ENCODE measurements around the gene UGT1A5. TPM values are rescaled to one million over a fixed set of nuclear protein-coding genes. Genes with fewer than 3 reads are reported as not detected.

The UGT1A5 gene
- total and polyA plus RNA-seq, 2 of the 13 experiments (the other 11 are each of a cell fraction or from before 2014, with no cell fraction given), result not detected

DNA sequence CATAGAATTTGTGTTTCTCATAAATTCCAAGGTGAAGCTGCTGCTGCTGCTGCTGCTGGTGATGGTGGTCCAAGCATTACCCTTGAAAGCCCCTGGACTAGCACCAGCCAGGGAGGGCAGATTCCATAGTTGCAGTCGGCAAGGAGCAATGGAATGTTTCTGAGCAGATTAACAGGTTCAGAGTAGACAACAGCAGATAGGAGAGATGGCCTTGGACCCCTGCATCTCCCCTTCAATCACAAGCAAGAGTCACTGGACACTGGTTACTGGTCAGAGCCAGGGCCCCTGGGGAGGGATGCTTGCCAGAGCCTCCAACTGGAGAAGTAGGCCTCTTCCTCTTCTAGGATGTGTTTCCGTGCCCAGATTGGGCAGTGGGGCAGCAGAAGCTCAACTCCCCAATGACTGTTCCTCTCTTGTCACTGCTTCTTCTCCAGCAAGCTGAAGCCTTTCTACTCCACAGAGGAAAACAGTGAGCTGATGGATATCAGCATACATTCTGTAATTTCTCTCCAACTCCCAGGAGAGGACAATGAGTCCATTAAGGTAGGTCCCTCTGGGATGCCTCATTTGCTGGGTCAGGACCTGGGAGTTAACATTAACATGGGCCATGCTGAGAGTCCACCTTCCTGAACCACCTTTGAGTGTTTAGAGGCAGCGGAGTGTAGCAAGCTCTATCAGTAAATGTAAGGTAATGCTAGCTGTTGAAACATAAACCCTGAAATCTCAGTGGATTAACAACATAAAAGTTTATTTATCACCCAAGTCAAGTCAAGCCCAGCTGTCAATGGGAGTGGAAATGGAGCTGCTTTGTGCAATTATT lies 100.7 kb downstream of the UGT1A5 start:
- Histone ChIP-seq H3K4me2 (ENCODE audit: low read depth, low read length) (no peak overlapping the region), H3K9me3 (ENCODE audit: low read length) (no peaks in the 10 kb centered on the region), H3K4me3 (replicated peaks in 1 of 3; ENCODE audit: insufficient read depth in 1 of 3, low read depth in 2 of 3, low read length in 3 of 3) (no peak overlapping the region), H3K27me3 (ENCODE audit: control insufficient read depth in 1 of 2, insufficient read depth in 2 of 2, low read length in 2 of 2) (peaks cover 0 to 33% of the 10 kb centered on the region in 2 experiments; a peak in 3 of 5 replicates), H3K36me3 (replicated peaks in 1 of 2; ENCODE audit: control insufficient read depth in 1 of 2, insufficient read depth in 2 of 2, low read length in 2 of 2) (no peaks in the 10 kb centered on the region), H3K4me1 (ENCODE audit: insufficient read depth, low read length) (peaks cover 19% of the 10 kb centered on the region), H3K9ac (ENCODE audit: insufficient read depth, low read depth, low read length) (no peak overlapping the region), H3K27ac (ENCODE audit: extremely low read length, insufficient read depth, low read length) (no peak overlapping the region), H3K79me2 (ENCODE audit: insufficient read depth, low read length) (no peaks in the 10 kb centered on the region), H2AFZ (ENCODE audit: low read length) (no peak overlapping the region), H4K20me1 (ENCODE audit: insufficient read depth, low read length) (no peaks in the 10 kb centered on the region)
- no peak for TF ChIP-seq ZNF224 (CRISPR knock-in tag; IDR thresholded peaks at IDR 0.05)
- BruUV-seq (replicated peaks), result no TSS peak
- intact Hi-C loops (cut with micrococcal nuclease; ENCODE audit: unreplicated experiment) (no loop called here), in situ Hi-C loops (cut with HindIII; ENCODE audit: extremely low pct_ligation_motif_present, low pct_unique_long_range_greater_than_20kb) (no loop called here)
- CTCF ChIA-PET (ENCODE audit: low intra/inter-chr PET ratio, low total read pairs), result no interaction called here
- WGBS (ENCODE audit: low lambda C conversion rate), result 16% methylated on average over 3 of the region's 3 CpGs
- DNase-seq (ENCODE audit: low spot score) (no peak), FAIRE-seq (peak; percentile 8), ATAC-seq (no peak; the same call in 2 of the 3 replicates)
- POLR2A ChIA-PET, result no interaction called here

DNA sequence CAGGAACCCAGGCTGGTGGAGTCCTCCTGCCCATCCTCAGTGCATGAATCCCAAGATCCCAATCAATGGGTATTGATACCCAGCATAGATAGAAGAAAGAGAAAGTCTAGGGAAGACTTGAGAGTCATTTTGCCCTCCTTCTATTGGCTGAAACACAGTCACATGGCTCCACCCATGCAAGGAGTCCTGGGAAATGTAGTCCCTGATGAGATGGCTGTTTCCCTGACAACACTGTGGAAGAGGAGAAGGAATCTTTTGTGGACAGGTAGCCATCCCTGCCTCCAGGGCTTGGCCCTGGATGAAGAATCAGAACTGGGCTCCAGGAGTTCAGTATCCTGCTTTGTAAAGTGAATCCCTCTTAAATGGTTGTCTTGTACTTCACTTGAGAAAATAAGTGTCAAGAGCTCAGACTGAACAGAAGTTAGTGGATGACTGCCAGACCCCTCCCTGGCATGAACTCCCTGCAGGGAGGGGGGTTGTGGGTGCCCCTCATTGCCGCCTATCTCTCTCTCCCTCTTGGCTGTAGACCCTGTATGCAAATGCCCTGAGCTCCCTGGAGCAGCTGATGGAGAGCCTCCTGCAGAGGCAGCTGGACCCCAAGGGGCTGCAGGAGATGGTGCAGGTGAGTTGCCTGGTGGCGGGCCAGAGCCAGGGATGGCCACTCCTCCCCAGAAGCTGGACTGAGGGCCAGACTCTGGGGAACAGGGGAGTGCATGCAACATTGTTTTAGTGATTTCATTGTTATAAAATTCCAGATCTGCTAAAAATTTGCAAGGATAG lies 101.5 kb downstream of the UGT1A5 start:
- Histone ChIP-seq H3K9me3 (ENCODE audit: low read length) (no peaks in the 10 kb centered on the region), H3K4me3 (replicated peaks in 1 of 3; ENCODE audit: insufficient read depth in 1 of 3, low read depth in 2 of 3, low read length in 3 of 3) (no peak overlapping the region), H3K27ac (ENCODE audit: extremely low read length, insufficient read depth, low read length) (no peak overlapping the region), H3K27me3 (ENCODE audit: control insufficient read depth in 1 of 2, insufficient read depth in 2 of 2, low read length in 2 of 2) (peaks cover 3 to 33% of the 10 kb centered on the region in 2 experiments; a peak in 4 of 5 replicates), H3K9ac (ENCODE audit: insufficient read depth, low read depth, low read length) (no peak overlapping the region), H2AFZ (ENCODE audit: low read length) (no peak overlapping the region), H4K20me1 (ENCODE audit: insufficient read depth, low read length) (no peaks in the 10 kb centered on the region), H3K4me1 (ENCODE audit: insufficient read depth, low read length) (peaks cover 23% of the 10 kb centered on the region), H3K79me2 (ENCODE audit: insufficient read depth, low read length) (no peaks in the 10 kb centered on the region), H3K4me2 (ENCODE audit: low read depth, low read length) (no peak overlapping the region), H3K36me3 (replicated peaks in 1 of 2; ENCODE audit: control insufficient read depth in 1 of 2, insufficient read depth in 2 of 2, low read length in 2 of 2) (no peaks in the 10 kb centered on the region)
- BruUV-seq (replicated peaks), result no TSS peak
- ChIA-PET POLR2A (no interaction called here), CTCF (ENCODE audit: low intra/inter-chr PET ratio, low total read pairs) (no interaction called here)
- no peak for DNase-seq (ENCODE audit: low spot score)
- peak; percentile 10; the same call in 1 of the 3 replicates for ATAC-seq
- in situ Hi-C loops (cut with HindIII; ENCODE audit: extremely low pct_ligation_motif_present, low pct_unique_long_range_greater_than_20kb), result no loop called here
- TF ChIP-seq ZNF143 (CRISPR knock-in tag; IDR thresholded peaks at IDR 0.05) (peak; percentile 85), NFYC (CRISPR knock-in tag; IDR thresholded peaks at IDR 0.05) (peak; percentile 70), SAFB2 (CRISPR knock-in tag; IDR thresholded peaks at IDR 0.05; ENCODE audit: borderline replicate concordance, low read depth) (no peak), IRF2 (CRISPR knock-in tag; IDR thresholded peaks at IDR 0.05) (0 out of 2 replicates have a peak, but pooled peaks have one; percentile 50), NFYB (CRISPR knock-in tag; IDR thresholded peaks at IDR 0.05) (peak; percentile 46; the same call in 1 of the 2 replicates), RXRB (CRISPR knock-in tag; IDR thresholded peaks at IDR 0.05; ENCODE audit: borderline replicate concordance) (no peak), ZNF674 (CRISPR knock-in tag; IDR thresholded peaks at IDR 0.05; ENCODE audit: low read depth) (no peak), THAP11 (CRISPR knock-in tag; IDR thresholded peaks at IDR 0.05) (peak; percentile 95)
- TF ChIP-seq, protein P1, sequence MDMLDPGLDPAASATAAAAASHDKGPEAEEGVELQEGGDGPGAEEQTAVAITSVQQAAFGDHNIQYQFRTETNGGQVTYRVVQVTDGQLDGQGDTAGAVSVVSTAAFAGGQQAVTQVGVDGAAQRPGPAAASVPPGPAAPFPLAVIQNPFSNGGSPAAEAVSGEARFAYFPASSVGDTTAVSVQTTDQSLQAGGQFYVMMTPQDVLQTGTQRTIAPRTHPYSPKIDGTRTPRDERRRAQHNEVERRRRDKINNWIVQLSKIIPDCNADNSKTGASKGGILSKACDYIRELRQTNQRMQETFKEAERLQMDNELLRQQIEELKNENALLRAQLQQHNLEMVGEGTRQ (IDR thresholded peaks at IDR 0.05; ENCODE audit: low read depth, low read length), result peak; percentile 46; the same call in 1 of the 2 replicates
- TF ChIP-seq, protein P1 (CRISPR knock-in tag; IDR thresholded peaks at IDR 0.05; ENCODE audit: borderline replicate concordance), result peak; percentile 52; the same call in 1 of the 2 replicates
- peak; percentile 12 for FAIRE-seq
- WGBS (ENCODE audit: low lambda C conversion rate), result 65% methylated on average over 2 of the region's 2 CpGs
- intact Hi-C loops (cut with micrococcal nuclease; ENCODE audit: unreplicated experiment), result no loop called here

Measured in HepG2 (cell line).